B cell (primary cell): ENCODE results near the gene HINT1. TPM values are rescaled to one million over a fixed set of nuclear protein-coding genes. Genes with fewer than 3 reads are reported as not detected.

Experiments used
- ATAC-seq: fragments of 200-7000 bp; cut with Tn5 transposase; one replicate; pipeline ENCODE4 v1.10.0; 2021; ENCODE audit warnings: low read depth, mild to moderate bottlenecking, moderate number of reproducible peaks, moderate library complexity
- CTCF ChIA-PET: fragments of 350-600 bp; sonication (Branson Sonifier 250); formaldehyde crosslinking; loops from one replicate; lab custom pipeline; 2021; ENCODE audit warnings: antibody characterized with exemption, inconsistent platforms; lab: Charles Lee
- POLR2A ChIA-PET: fragments of 350-600 bp; sonication (Branson Sonifier 250); formaldehyde crosslinking; loops from one replicate; lab custom pipeline; 2021; ENCODE audit warnings: antibody characterized with exemption; lab: Charles Lee
- DNase-seq: peaks from one replicate; pipeline ENCODE4 v3.0.0; 2013
- H2AFZ ChIP-seq: 2 replicates; pipeline ENCODE4 v1.6.1; 2012; ENCODE audit warnings: mild to moderate bottlenecking, low read depth, low read length; ENCODE audit not compliant: insufficient read depth, poor library complexity, severe bottlenecking
- H3K27ac ChIP-seq, 2 donors: 1 replicate in 1 of 2; 2 replicates in 1 of 2; pipeline ENCODE4 v1.5.1; 2012 to 2013; ENCODE audit warnings: low read length in 2 of 2, mild to moderate bottlenecking in 2 of 2, moderate library complexity in 1 of 2
- H3K27me3 ChIP-seq, 4 experiments: fragments of 200-600 bp in 1 of 4; sonication (generic) in 1 of 4; replicated peaks in 1 of 4; 1 replicate in 2 of 4; 2 replicates in 2 of 4; pipeline versions ENCODE4 v1.6.1 to v1.7.0; 2013 to 2016; ENCODE audit warnings: low read length in 3 of 4, mild to moderate bottlenecking in 2 of 4, mixed read lengths in 1 of 4, moderate library complexity in 1 of 4; ENCODE audit not compliant: insufficient read depth in 4 of 4, control insufficient read depth in 3 of 4; ENCODE audit errors: control extremely low read depth in 1 of 4
- H3K36me3 ChIP-seq, 2 experiments: replicated peaks in 1 of 2; 1 replicate in 1 of 2; 2 replicates in 1 of 2; pipeline versions ENCODE4 v1.6.1 to v1.7.1; 2013; ENCODE audit warnings: low read length in 1 of 2; ENCODE audit not compliant: insufficient read depth in 2 of 2, control insufficient read depth in 1 of 2; ENCODE audit errors: control extremely low read depth in 1 of 2, extremely low read depth in 1 of 2
- H3K4me1 ChIP-seq, 2 donors: fragments of 200-600 bp in 1 of 2; sonication (generic) in 1 of 2; 1 replicate in 1 of 2; 2 replicates in 1 of 2; pipeline versions ENCODE4 v1.5.1 to v1.6.1; 2013 to 2017; ENCODE audit warnings: low read length in 2 of 2; ENCODE audit not compliant: control insufficient read depth in 2 of 2, insufficient read depth in 2 of 2
- H3K4me2 ChIP-seq: replicated peaks from 2 replicates; pipeline ENCODE3; 2012; ENCODE audit warnings: mild to moderate bottlenecking, low read depth, low read length; ENCODE audit not compliant: poor library complexity, severe bottlenecking
- H3K4me3 ChIP-seq, 5 experiments: fragments of 200-600 bp in 1 of 5; sonication (generic) in 1 of 5; 1 replicate in 3 of 5; 2 replicates in 2 of 5; pipeline versions ENCODE4 v1.5.1 to v1.7.0; 2011 to 2016; ENCODE audit warnings: low read length in 4 of 5, mild to moderate bottlenecking in 4 of 5, low read depth in 2 of 5, control low read depth in 1 of 5, moderate library complexity in 1 of 5; ENCODE audit not compliant: insufficient read depth in 1 of 5; ENCODE audit errors: control extremely low read depth in 1 of 5, extremely low read depth in 1 of 5
- H3K79me2 ChIP-seq: fragments of 200-600 bp; sonication (generic); one replicate; pipeline ENCODE4 v1.6.0; 2016; ENCODE audit warnings: low read length; ENCODE audit not compliant: control insufficient read depth, insufficient read depth
- H3K9ac ChIP-seq: fragments of 200-600 bp; sonication (generic); 2 replicates; pipeline ENCODE4 v1.6.1; 2017; ENCODE audit warnings: mild to moderate bottlenecking, low read length, moderate library complexity
- H3K9me3 ChIP-seq, 3 donors: one replicate each; pipeline versions ENCODE4 v1.6.1 to v1.7.1; 2013; ENCODE audit warnings: low read length in 2 of 3; ENCODE audit not compliant: control insufficient read depth in 2 of 3, insufficient read depth in 1 of 3; ENCODE audit errors: control extremely low read depth in 1 of 3
- H4K20me1 ChIP-seq: 2 replicates; pipeline ENCODE4 v1.6.0; 2012; ENCODE audit warnings: mild to moderate bottlenecking, low read length; ENCODE audit not compliant: insufficient read depth, control insufficient read depth, poor library complexity, severe bottlenecking
- H3K27ac Mint-ChIP-seq: one replicate; pipeline ENCODE4 v1.8.0; 2021; ENCODE audit warnings: mixed read lengths
- H3K27me3 Mint-ChIP-seq: one replicate; pipeline ENCODE4 v1.8.0; 2021; ENCODE audit warnings: mixed read lengths
- H3K4me1 Mint-ChIP-seq: one replicate; pipeline ENCODE4 v1.8.0; 2021; ENCODE audit warnings: mixed read lengths
- H3K4me3 Mint-ChIP-seq: one replicate; pipeline ENCODE4 v1.8.0; 2021; ENCODE audit warnings: mixed read lengths
- H3K9me3 Mint-ChIP-seq: one replicate; pipeline ENCODE4 v1.8.0; 2022; ENCODE audit warnings: mixed read lengths; ENCODE audit not compliant: insufficient read depth
- CTCF ChIP-seq: fragments of 200-600 bp; IDR thresholded peaks from one replicate; pipeline ENCODE4 v1.8.0; 2022; ENCODE audit warnings: antibody characterized with exemption, mild to moderate bottlenecking
- EZH2 ChIP-seq: IDR thresholded peaks from 2 replicates; pipeline ENCODE4 v1.6.1; 2012; ENCODE audit warnings: borderline replicate concordance, low read depth, mild to moderate bottlenecking, moderate library complexity, low read length; ENCODE audit not compliant: insufficient read depth, poor library complexity, severe bottlenecking
- WGBS: methylation state at CpG from one replicate; pipeline ENCODE4 v1.1.5; 2013; ENCODE audit warnings: missing lambda C conversion rate; ENCODE audit not compliant: insufficient coverage; 5-methylcytosine and 5-hydroxymethylcytosine counted together
- intact Hi-C: fragments of 100-400 bp; cut with micrococcal nuclease; formaldehyde crosslinking; loops from one replicate; pipeline ENCODE4 v1.10.0; 2022
- polyA plus RNA-seq: library from polyadenylated mRNA; depleted of rRNA; stranded (reverse); fragments of >200 nt; gene quantifications from 2 replicates; pipeline ENCODE4 v1.2.3, GENCODE V29; 2012
- total RNA-seq, 2 donors: library from RNA; stranded (reverse); fragments of 120-200 nt in 1 of 2; gene quantifications; 1 replicate in 1 of 2; 2 replicates in 1 of 2; pipeline versions ENCODE4 v1.2.3 to v1.2.4, GENCODE V29; 2013 to 2022

Gene HINT1
- total and polyA plus RNA-seq, 2 donors (not counting 1 experiment from before 2014, with no cell fraction given) = 206 to 289 TPM

- 0% methylated on average over 3 of the region's 6 CpGs for WGBS
- ATAC-seq (peak; percentile 87), DNase-seq (peak; percentile 94)
- Histone ChIP-seq H3K27ac (peak overlapping the region; percentile 89 to 92), H3K4me2 (peak overlapping the region; percentile 67), H3K4me3 (peak overlapping the region; percentile 42 to 88 (median 59)), H4K20me1 (no peaks in the 10 kb centered on the region), H3K36me3 (peaks cover 0 to 7% of the 10 kb centered on the region in 2 experiments), H3K4me1 (peaks cover 37 to 53% of the 10 kb centered on the region in 2 donors), H3K9me3 (peaks cover 0 to 2% (median 0%) of the 10 kb centered on the region in 3 donors), H2AFZ (no peak overlapping the region), H3K27me3 (no peaks in the 10 kb centered on the region), H3K79me2 (peaks cover 55% of the 10 kb centered on the region), H3K9ac (peak overlapping the region; percentile 68)
- intact Hi-C loops = loop anchor here (1.0 kb wide), 6 partner anchors 15 to 173 kb away; partner anchors contain the start of genes HINT1 and LYRM7
- H3K4me1 Mint-ChIP-seq = peaks cover 51% of the 10 kb centered on the region
- no peaks in the 10 kb centered on the region for H3K9me3 Mint-ChIP-seq
- ChIA-PET CTCF (interaction anchor here (0.6 to 2.2 kb wide), 11 partner anchors 13 to 175 kb away, joined by 3 to 21 read pairs (median 5); partner anchors contain the start of gene CDC42SE2), POLR2A (interaction anchor here (0.9 to 2.1 kb wide), 10 partner anchors 11 to 173 kb away, joined by 3 to 30 read pairs (median 4); partner anchors contain the start of gene CDC42SE2)
- TF ChIP-seq CTCF (no peak), EZH2 (no peak)
- peak overlapping the region; percentile 98 for H3K27ac Mint-ChIP-seq
- H3K27me3 Mint-ChIP-seq = no peaks in the 10 kb centered on the region
- peak overlapping the region; percentile 85 for H3K4me3 Mint-ChIP-seq
These were observed 44.6 kb upstream of the HINT1 start for GRCh38 chr5:131209506-131210150.

GRCh38 chr5:131209175-131209505, 44.1 kb upstream of the HINT1 start:
- Histone ChIP-seq H3K36me3 (peaks cover 0 to 4% of the 10 kb centered on the region in 2 experiments), H3K4me2 (peak overlapping the region; percentile 58), H3K9ac (peak overlapping the region; percentile 16), H3K27ac (peak overlapping the region; percentile 89 to 92), H3K9me3 (peaks cover 0 to 2% (median 0%) of the 10 kb centered on the region in 3 donors), H3K27me3 (no peaks in the 10 kb centered on the region), H3K4me3 (peak overlapping the region in 1 of 5 experiments; percentile 6), H4K20me1 (no peaks in the 10 kb centered on the region), H3K79me2 (peaks cover 50% of the 10 kb centered on the region), H2AFZ (no peak overlapping the region), H3K4me1 (peaks cover 33 to 48% of the 10 kb centered on the region in 2 donors)
- CTCF ChIA-PET = interaction anchor here (1.0 to 2.2 kb wide), 9 partner anchors 16 to 176 kb away, joined by 3 to 21 read pairs (median 5); partner anchors contain the start of gene CDC42SE2
- ATAC-seq = no peak
- intact Hi-C loops = loop anchor here (1.0 kb wide), 6 partner anchors 15 to 173 kb away; partner anchors contain the start of genes HINT1 and LYRM7
- TF ChIP-seq EZH2 = no peak
- TF ChIP-seq CTCF = no peak
- no peak for DNase-seq
- WGBS = no CpG with 5 or more reads among the region's 1 CpG
- no peaks in the 10 kb centered on the region for H3K9me3 Mint-ChIP-seq
- H3K4me1 Mint-ChIP-seq = peaks cover 47% of the 10 kb centered on the region
- H3K27me3 Mint-ChIP-seq = no peaks in the 10 kb centered on the region
- peak overlapping the region; percentile 85 for H3K4me3 Mint-ChIP-seq
- H3K27ac Mint-ChIP-seq = peak overlapping the region; percentile 98
- POLR2A ChIA-PET = interaction anchor here (0.9 to 2.1 kb wide), 9 partner anchors 11 to 173 kb away, joined by 3 to 30 read pairs (median 5); partner anchors contain the start of gene CDC42SE2
